GM21381 (cell line): Measurements from ENCODE around the gene SYNDIG1.

Experiments used
- ATAC-seq: cut with Tn5 transposase; IDR thresholded peaks from one replicate; pipeline ENCODE4 v1.9.1; 2021; ENCODE audit warnings: mild to moderate bottlenecking, moderate library complexity; ENCODE audit not compliant: unreplicated experiment

Gene SYNDIG1

GRCh38 chr20:24559114-24559732, 89.8 kb downstream of the SYNDIG1 start:
- ATAC-seq = no peak

DNA sequence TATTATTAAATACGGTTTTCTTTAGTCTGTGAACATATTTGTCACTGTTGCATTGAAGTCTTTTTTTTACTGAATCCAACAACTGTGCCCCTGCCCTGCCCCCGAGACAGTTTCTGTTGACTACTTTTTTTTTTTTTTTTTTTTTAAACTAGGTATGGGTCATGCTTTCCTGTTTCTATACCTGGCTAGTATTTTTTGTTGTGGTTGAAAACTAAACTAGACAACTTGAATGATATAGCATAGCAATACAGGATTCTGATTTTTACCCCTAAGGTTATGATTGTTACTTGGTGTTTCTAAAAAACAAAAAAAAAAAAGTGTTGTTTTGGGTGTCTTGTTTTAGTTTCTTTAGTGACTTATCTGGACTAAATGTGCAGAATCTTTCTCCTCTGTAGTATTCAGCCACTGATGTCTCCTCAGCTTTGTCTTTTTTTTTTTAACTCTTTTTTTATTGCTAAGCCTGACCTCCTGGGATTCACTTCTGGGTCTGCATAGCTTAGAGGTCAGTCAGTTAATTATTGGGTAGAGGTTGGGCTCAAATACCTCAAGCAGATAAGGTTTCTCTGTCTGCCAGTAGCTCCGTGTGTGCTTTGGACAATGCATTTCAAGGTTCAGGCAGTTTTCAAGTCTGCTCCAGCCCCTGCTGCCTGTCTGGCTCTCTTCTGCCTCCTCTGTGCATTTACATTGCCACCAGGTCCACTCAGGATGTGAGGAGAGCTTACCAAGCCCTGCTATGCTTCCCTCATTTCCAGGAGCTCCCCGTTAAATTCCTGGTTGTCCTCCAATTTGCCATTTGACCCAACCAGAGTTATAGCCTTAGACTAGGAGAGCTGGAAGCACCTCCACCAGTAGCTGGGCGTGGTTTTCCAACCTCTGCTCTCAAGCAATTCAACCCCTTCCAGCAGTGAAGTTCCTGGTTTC, 91.4 kb downstream of the SYNDIG1 start:
- ATAC-seq = no peak

DNA sequence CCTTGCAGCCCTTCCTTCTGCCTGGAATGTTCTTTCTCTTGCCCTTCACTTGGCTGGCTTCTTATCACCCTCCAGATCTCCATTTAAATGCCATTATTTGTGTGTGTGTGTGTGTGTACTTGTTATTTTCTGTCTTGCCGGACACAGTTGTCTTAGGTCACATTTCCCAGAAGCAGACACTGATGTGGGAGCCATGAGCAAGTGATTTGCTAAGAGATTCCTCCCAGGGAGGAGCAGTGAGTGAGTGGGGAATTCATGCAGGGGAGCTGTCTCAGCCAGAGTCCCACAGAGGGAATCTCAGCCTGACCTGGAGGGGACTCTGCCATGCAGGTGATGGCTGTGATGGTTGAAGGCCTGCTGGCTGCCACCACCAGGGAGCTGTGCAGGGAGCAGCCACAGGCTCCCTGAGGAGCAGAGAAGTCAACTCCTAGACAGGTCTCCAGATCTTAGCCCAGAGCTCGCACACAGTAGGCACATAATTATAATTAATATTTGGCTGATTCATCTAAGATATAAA, 96.5 kb downstream of the SYNDIG1 start:
- ATAC-seq = no peak

DNA sequence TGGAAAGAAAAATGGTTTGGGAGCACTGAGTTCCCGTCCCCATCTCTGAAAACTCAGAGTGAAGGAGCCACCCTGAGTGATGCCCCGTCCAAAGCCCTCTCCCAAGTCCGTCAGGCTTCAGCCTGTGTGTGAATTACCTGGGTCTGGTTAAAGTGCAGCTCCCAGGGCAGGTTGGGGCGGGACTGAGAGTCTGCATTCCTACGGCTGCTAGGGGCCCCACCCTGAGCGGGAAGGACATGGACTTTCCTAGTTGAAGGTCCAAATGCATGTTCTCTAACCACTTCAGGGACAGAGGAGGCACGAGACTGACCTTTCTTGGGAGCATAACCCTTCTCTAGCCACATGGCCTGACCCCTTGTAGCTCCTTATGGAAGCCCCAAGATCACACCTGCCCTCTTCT, 97.2 kb downstream of the SYNDIG1 start:
- no peak for ATAC-seq

- ATAC-seq = no peak
These were observed 98.1 kb downstream of the SYNDIG1 start for GRCh38 chr20:24567508-24567907.

GRCh38 chr20:24568842-24569241, 99.4 kb downstream of the SYNDIG1 start:
- no peak for ATAC-seq

- no peak for ATAC-seq
These were observed 101.7 kb downstream of the SYNDIG1 start for GRCh38 chr20:24571159-24571558.

GRCh38 chr20:24572140-24572539, 102.7 kb downstream of the SYNDIG1 start:
- no peak for ATAC-seq

- no peak for ATAC-seq
These were observed 103.4 kb downstream of the SYNDIG1 start for GRCh38 chr20:24572862-24573261.

- no peak for ATAC-seq
These were observed 104.1 kb downstream of the SYNDIG1 start for GRCh38 chr20:24573557-24573956.

DNA sequence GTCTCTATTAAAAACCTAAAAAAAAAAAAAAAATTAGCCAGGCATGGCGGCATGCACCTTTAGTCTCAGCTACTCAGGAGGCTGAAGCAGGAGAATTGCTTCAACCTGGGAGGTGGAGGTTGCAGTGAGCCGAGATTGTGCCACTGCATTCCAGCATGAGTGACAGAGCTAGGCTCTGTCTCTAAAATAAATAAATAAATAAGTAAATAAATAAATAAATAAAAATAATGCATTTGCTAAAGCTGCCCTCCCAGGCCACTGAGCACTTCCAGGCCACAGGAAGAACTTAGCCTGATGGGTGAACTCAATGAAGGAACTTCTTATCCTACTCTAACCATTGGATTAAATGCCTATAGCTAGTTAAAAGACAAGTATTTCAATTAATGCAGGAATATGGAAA, 104.9 kb downstream of the SYNDIG1 start:
- no peak for ATAC-seq

- ATAC-seq = no peak
These were observed 105.4 kb downstream of the SYNDIG1 start for GRCh38 chr20:24574797-24575196.

GRCh38 chr20:24575811-24576210, 106.4 kb downstream of the SYNDIG1 start:
- ATAC-seq = no peak

DNA sequence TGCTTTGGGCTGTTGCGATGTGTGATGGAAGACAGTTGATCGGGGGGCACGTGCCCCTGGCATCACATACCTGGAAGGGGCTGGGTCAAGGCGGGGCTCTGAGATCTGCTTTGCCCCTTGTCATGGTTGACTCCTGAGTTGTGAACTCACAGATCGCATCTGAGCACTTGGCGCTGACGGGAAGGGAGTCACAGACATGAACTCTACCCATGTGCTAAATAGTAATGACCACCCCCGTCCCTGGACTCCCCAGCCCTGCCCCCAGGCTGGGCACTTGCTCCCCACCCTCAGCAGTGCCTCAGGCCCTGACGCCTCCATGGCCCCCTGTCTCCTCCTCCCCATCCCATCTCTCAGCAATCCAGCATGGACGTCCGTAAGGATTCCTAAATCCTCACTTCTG, 107.0 kb downstream of the SYNDIG1 start:
- ATAC-seq = no peak

- no peak for ATAC-seq
These were observed 108.0 kb downstream of the SYNDIG1 start for GRCh38 chr20:24577271-24577909.

GRCh38 chr20:24578567-24579415, 109.4 kb downstream of the SYNDIG1 start:
- no peak for ATAC-seq

DNA sequence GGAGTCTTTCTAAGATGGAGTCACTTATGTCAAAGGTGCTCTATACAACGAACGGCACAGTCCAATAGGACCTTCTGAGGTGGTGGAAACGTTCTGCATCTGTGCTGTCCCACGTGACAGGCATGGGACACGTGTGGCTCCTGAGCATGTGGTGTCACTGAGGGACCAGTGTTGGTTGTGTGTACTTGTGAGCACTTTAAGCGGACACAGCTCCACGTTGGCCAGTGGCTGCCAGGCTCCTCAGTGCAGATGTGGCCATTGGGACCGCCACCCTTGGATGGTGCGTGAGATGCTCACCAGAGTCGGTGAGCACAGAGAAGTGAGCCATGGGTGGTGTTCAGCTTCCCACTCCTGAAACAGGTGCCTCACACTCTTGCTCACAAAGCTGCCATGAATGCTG, 110.0 kb downstream of the SYNDIG1 start:
- ATAC-seq = no peak

DNA sequence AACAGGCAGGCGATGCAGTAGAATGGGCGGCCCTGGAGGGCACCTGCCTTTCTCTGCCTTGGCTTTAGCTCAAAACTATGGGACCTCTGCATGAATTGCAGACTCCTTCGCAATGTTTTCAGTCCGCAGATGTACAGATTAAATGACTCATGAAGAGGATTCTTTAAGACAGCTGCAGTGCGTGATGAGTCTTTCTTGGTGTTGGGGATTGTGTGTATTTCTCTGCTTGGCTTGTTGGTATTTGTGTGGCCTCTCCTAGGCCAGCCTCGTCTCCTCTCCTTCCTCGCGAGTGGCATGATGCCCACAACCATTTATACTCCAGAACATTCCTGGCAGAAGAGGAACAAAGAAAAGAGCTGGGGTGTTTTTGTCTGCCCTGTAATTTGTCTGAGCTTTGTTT, 110.6 kb downstream of the SYNDIG1 start:
- ATAC-seq = no peak

DNA sequence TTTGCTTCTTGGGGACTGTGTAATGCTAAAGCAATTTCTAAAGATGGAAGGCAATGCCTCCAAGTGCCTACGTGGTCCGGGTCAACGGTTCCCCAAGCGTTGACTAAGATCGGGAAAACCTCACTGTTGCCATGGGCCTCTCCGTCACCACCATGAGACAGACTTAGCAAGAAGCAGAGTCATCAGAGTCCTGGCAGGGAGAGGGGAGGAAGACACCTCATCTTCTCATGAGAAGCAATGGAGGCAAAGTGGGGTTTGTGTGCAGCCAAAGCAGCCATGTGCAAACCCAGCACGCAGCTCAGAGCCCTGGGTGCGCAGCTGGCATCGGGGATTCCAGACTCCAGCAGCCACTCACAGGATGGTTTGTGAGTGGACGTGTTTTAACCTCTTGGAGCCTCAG, 111.4 kb downstream of the SYNDIG1 start:
- ATAC-seq = no peak

DNA sequence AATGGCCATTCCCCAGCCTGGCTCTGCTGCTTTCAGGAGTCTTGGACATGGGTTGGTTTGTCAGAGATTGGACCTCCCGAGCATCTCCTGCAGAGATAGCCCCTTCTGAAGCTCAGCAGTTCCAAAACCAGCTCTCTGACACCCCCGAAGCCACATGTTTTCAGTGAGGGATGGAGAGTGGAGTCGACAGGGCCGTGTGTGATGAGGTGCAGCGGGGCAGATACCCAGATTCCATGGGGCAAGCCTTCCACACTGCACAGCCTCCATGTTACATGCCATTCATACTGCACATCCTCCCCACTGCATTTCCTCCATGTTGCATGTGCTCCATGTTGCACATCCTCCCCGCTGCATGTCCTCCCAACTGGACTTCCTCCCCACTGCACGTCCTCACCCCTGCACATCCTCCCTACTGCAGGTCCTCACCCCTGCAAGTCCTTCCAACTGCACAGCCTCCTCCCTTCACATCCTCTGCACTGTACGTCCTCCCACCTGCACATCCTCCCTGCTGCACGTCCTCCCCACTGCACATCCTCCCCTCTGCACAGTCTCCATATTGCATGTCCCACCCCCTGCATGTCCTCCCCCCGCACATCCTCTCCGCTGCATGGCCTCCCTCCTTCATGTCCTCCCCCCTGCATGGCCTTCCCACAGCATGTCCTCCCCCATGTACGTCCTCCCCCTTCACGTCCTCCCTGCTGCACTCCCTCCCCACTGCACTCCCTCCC, 112.2 kb downstream of the SYNDIG1 start:
- no peak for ATAC-seq
